SK-N-SH (cell line): Measurements from ENCODE around the gene GNAL. TPM values are rescaled to one million over a fixed set of nuclear protein-coding genes. Genes with fewer than 3 reads are reported as not detected.

ENCODE experiments used
- CTCF ChIA-PET: fragments of 300-600, 350-600 bp; formaldehyde crosslinking; extraction: SDS; loops from one replicate; lab custom pipeline; 2021; lab: Yijun Ruan, JAX
- POLR2A ChIA-PET: fragments of 350-600 bp; sonication (Branson Sonifier 250); formaldehyde crosslinking; extraction: SDS; loops from one replicate; lab custom pipeline; 2020; ENCODE audit warnings: antibody characterized with exemption, inconsistent platforms; lab: Yijun Ruan, JAX
- DNase-seq: peaks from one replicate; pipeline ENCODE4 v3.0.0; 2012
- H2AFZ ChIP-seq: fragments of 200-600 bp; sonication (generic); 2 replicates; pipeline ENCODE4 v1.8.1; 2016; ENCODE audit warnings: antibody characterized with exemption, mild to moderate bottlenecking, low read depth
- H3F3A ChIP-seq: fragments of 200-600 bp; sonication (generic); replicated peaks from 2 replicates; pipeline ENCODE3; 2016; ENCODE audit warnings: antibody characterized with exemption, mild to moderate bottlenecking; ENCODE audit not compliant: insufficient read depth
- H3K27ac ChIP-seq, 2 experiments: fragments of 200-500 bp in 1 of 2; fragments of 200-600 bp in 1 of 2; sonication (Bioruptor generic) in 1 of 2; sonication (generic), shearing (Covaris generic) in 1 of 2; 2 replicates each; pipeline versions ENCODE4 v1.5.1 to v1.6.1; 2014 to 2016; ENCODE audit warnings: low read depth in 2 of 2, inconsistent platforms in 1 of 2, low read length in 1 of 2, mild to moderate bottlenecking in 1 of 2, mixed read lengths in 1 of 2
- H3K27me3 ChIP-seq: fragments of 200-600 bp; sonication (generic), shearing (Covaris generic); 2 replicates; pipeline ENCODE4 v1.6.1; 2016; ENCODE audit warnings: mixed run types; ENCODE audit not compliant: insufficient read depth
- H3K36me3 ChIP-seq, 2 experiments: fragments of 200-500 bp in 1 of 2; fragments of 200-600 bp in 1 of 2; sonication (Bioruptor generic) in 1 of 2; sonication (generic) in 1 of 2; replicated peaks in 1 of 2; 2 replicates each; pipeline versions ENCODE3 to v1.5.1; 2014 to 2016; ENCODE audit warnings: low read length in 1 of 2, mild to moderate bottlenecking in 1 of 2; ENCODE audit not compliant: insufficient read depth in 2 of 2, control insufficient read depth in 1 of 2
- H3K4me1 ChIP-seq, 2 experiments: fragments of 200-500 bp in 1 of 2; fragments of 200-600 bp in 1 of 2; sonication (Bioruptor generic) in 1 of 2; sonication (generic), shearing (Covaris generic) in 1 of 2; 2 replicates each; pipeline versions ENCODE4 v1.5.1 to v1.6.1; 2014 to 2016; ENCODE audit warnings: low read depth in 1 of 2, low read length in 1 of 2, mixed run types in 1 of 2; ENCODE audit not compliant: insufficient read depth in 2 of 2, control insufficient read depth in 1 of 2
- H3K4me2 ChIP-seq: fragments of 200-600 bp; sonication (generic), shearing (Covaris generic); 2 replicates; pipeline ENCODE4 v1.6.1; 2017; ENCODE audit warnings: mixed run types
- H3K4me3 ChIP-seq, 2 experiments: fragments of 200-500 bp in 1 of 2; fragments of 200-600 bp in 1 of 2; sonication (Bioruptor generic) in 1 of 2; sonication (generic), shearing (Covaris generic) in 1 of 2; 2 replicates each; pipeline versions ENCODE4 v1.5.1 to v1.8.1; 2014 to 2016; ENCODE audit warnings: low read depth in 2 of 2, inconsistent platforms in 1 of 2, low read length in 1 of 2, mild to moderate bottlenecking in 1 of 2, mixed read lengths in 1 of 2, moderate library complexity in 1 of 2
- H3K79me2 ChIP-seq: fragments of 200-600 bp; sonication (generic); 2 replicates; pipeline ENCODE4 v1.8.1; 2017; ENCODE audit warnings: mild to moderate bottlenecking; ENCODE audit not compliant: insufficient read depth
- H3K9ac ChIP-seq: fragments of 200-600 bp; sonication (generic); 2 replicates; pipeline ENCODE4 v1.6.1; 2017; ENCODE audit warnings: mixed run types
- H3K9me2 ChIP-seq: fragments of 200-600 bp; sonication (generic); 2 replicates; pipeline ENCODE4 v1.6.1; 2017; ENCODE audit warnings: mixed run types
- H3K9me3 ChIP-seq: fragments of 200-600 bp; sonication (generic); 2 replicates; pipeline ENCODE4 v1.6.1; 2017; ENCODE audit warnings: mixed run types, mild to moderate bottlenecking, moderate library complexity
- H4K20me1 ChIP-seq: fragments of 200-600 bp; sonication (generic); 2 replicates; pipeline ENCODE4 v1.6.1; 2017; ENCODE audit warnings: mild to moderate bottlenecking, mixed run types; ENCODE audit not compliant: insufficient read depth
- CTCF ChIP-seq: fragments of 200-600 bp; sonication (generic); IDR thresholded peaks from 2 replicates; pipeline ENCODE4 v1.6.1; 2017; ENCODE audit warnings: antibody characterized with exemption, mild to moderate bottlenecking, moderate library complexity
- ELF1 ChIP-seq: IDR thresholded peaks from 2 replicates; pipeline ENCODE4 v1.4.0; 2012
- EZH2phosphoT487 ChIP-seq: fragments of 200-600 bp; sonication (generic); IDR thresholded peaks from 2 replicates; pipeline ENCODE4 v1.6.1; 2017; ENCODE audit warnings: low read depth, mixed run types, mild to moderate bottlenecking, antibody characterized with exemption, moderate library complexity, borderline replicate concordance
- FOSL2 ChIP-seq: IDR thresholded peaks from 2 replicates; pipeline ENCODE4 v1.4.0; 2012; ENCODE audit warnings: low read depth, mild to moderate bottlenecking, moderate library complexity, borderline replicate concordance
- GABPA ChIP-seq: IDR thresholded peaks from 2 replicates; pipeline ENCODE4 v1.4.0; 2012; ENCODE audit warnings: low read depth, mild to moderate bottlenecking
- GATA2 ChIP-seq: sonication (generic); formaldehyde crosslinking; IDR thresholded peaks from 2 replicates; pipeline ENCODE4 v1.5.0; 2020; ENCODE audit warnings: mild to moderate bottlenecking, missing genetic modification reagents
- MAX ChIP-seq: IDR thresholded peaks from 2 replicates; pipeline ENCODE4 v1.4.0; 2012; ENCODE audit warnings: low read depth
- NFIC ChIP-seq: IDR thresholded peaks from 2 replicates; pipeline ENCODE4 v1.4.0; 2012; ENCODE audit warnings: borderline replicate concordance
- NRF1 ChIP-seq: IDR thresholded peaks from 2 replicates; pipeline ENCODE4 v1.6.1; 2012; ENCODE audit warnings: low read depth, mild to moderate bottlenecking, low read length
- POLR2AphosphoS5 ChIP-seq: IDR thresholded peaks from 2 replicates; pipeline ENCODE4 v1.6.1; 2012; ENCODE audit warnings: low read depth, low read length
- RCOR1 ChIP-seq: fragments of 150-350 bp; IDR thresholded peaks from 2 replicates; pipeline ENCODE4 v1.6.1; 2017; ENCODE audit warnings: antibody characterized with exemption, low read length
- RFX5 ChIP-seq: IDR thresholded peaks from 2 replicates; pipeline ENCODE4 v1.6.1; 2012; ENCODE audit warnings: mild to moderate bottlenecking, improper control_type of control experiment, low read length
- TAF1 ChIP-seq: IDR thresholded peaks from 2 replicates; pipeline ENCODE4 v1.6.1; 2012; ENCODE audit warnings: low read depth, mild to moderate bottlenecking, low read length, moderate library complexity, borderline replicate concordance
- TCF12 ChIP-seq: IDR thresholded peaks from 2 replicates; pipeline ENCODE4 v1.4.0; 2012
- TEAD4 ChIP-seq: IDR thresholded peaks from 2 replicates; pipeline ENCODE4 v1.4.0; 2012; ENCODE audit warnings: mild to moderate bottlenecking, borderline replicate concordance; ENCODE audit not compliant: insufficient read depth
- YY1 ChIP-seq: IDR thresholded peaks from 2 replicates; pipeline ENCODE4 v1.4.0; 2012; ENCODE audit warnings: low read depth, mild to moderate bottlenecking
- ZBTB33 ChIP-seq: IDR thresholded peaks from 2 replicates; pipeline ENCODE4 v1.4.0; 2012; ENCODE audit warnings: low read depth, borderline replicate concordance
- WGBS: methylation state at CpG from one replicate; pipeline ENCODE4 v1.1.6; 2017; ENCODE audit warnings: low lambda C conversion rate; 5-methylcytosine and 5-hydroxymethylcytosine counted together
- polyA plus RNA-seq, 3 experiments: library from polyadenylated mRNA; depleted of rRNA; stranded (reverse); fragments of >200 nt; gene quantifications; 2 replicates each; pipeline ENCODE4 v1.2.3, GENCODE V29; 2012

GNAL gene
- polyA plus RNA-seq, 1 of the 3 experiments (the other 2 are of a cell fraction), result 0.13 TPM

GRCh38 chr18:11729556-11729955 lies 40.5 kb downstream of the GNAL start:
- Histone ChIP-seq H2AFZ (no peak overlapping the region), H3F3A (no peaks in the 10 kb centered on the region), H3K9me3 (no peaks in the 10 kb centered on the region), H3K36me3 (no peaks in the 10 kb centered on the region), H3K9ac (no peak overlapping the region), H3K4me2 (no peak overlapping the region), H3K4me3 (no peak overlapping the region)
- CTCF ChIA-PET, result interaction anchor here (2.2 kb wide), 1 partner anchor 265 kb away, joined by 7 read pairs; no protein-coding TSS in a partner anchor
- TF ChIP-seq TCF12, result no peak
- TF ChIP-seq TEAD4, result no peak
- TF ChIP-seq CTCF, result no peak
- TF ChIP-seq EZH2phosphoT487, result no peak
- no peak for TF ChIP-seq ELF1
- TF ChIP-seq NRF1, result no peak
- no peak for TF ChIP-seq ZBTB33
- no peak for TF ChIP-seq GABPA
- TF ChIP-seq FOSL2, result no peak
- TF ChIP-seq RCOR1, result no peak
- no peak for TF ChIP-seq MAX
- TF ChIP-seq NFIC, result no peak
- no peak for TF ChIP-seq YY1
- TF ChIP-seq GATA2 (CRISPR knock-in tag), result no peak
- no peak for TF ChIP-seq TAF1
- no peak for TF ChIP-seq RFX5
- no peak for TF ChIP-seq POLR2AphosphoS5
- TF ChIP-seq, all 33 proteins: peak for 0
- WGBS, result 17% methylated on average over 6 of the region's 6 CpGs
- Histone ChIP-seq H3K27ac (no peak overlapping the region), H4K20me1 (no peaks in the 10 kb centered on the region), H3K9me2 (no peaks in the 10 kb centered on the region), H3K4me1 (no peaks in the 10 kb centered on the region; a peak in 1 of 4 replicates), H3K27me3 (peaks cover 79% of the 10 kb centered on the region), H3K79me2 (no peaks in the 10 kb centered on the region)
- POLR2A ChIA-PET, result no interaction called here
- no peak for DNase-seq
